Occipital lobe (tissue), 2 donors: ENCODE results near the gene SOCS7. TPM values are rescaled to one million over a fixed set of nuclear protein-coding genes. Genes with fewer than 3 reads are reported as not detected.

Experiments used
- DNase-seq: peaks from one replicate; lab custom pipeline; 2025; lab: John Stamatoyannopoulos, UW
- total RNA-seq: library from RNA; depleted of rRNA; stranded (reverse); fragments of >200 nt; gene quantifications from one replicate; pipeline ENCODE4 v1.2.3, GENCODE V29; 2014

Gene SOCS7
- total RNA-seq, 1 donor from 2014 or later, result 59.4 TPM

DNA sequence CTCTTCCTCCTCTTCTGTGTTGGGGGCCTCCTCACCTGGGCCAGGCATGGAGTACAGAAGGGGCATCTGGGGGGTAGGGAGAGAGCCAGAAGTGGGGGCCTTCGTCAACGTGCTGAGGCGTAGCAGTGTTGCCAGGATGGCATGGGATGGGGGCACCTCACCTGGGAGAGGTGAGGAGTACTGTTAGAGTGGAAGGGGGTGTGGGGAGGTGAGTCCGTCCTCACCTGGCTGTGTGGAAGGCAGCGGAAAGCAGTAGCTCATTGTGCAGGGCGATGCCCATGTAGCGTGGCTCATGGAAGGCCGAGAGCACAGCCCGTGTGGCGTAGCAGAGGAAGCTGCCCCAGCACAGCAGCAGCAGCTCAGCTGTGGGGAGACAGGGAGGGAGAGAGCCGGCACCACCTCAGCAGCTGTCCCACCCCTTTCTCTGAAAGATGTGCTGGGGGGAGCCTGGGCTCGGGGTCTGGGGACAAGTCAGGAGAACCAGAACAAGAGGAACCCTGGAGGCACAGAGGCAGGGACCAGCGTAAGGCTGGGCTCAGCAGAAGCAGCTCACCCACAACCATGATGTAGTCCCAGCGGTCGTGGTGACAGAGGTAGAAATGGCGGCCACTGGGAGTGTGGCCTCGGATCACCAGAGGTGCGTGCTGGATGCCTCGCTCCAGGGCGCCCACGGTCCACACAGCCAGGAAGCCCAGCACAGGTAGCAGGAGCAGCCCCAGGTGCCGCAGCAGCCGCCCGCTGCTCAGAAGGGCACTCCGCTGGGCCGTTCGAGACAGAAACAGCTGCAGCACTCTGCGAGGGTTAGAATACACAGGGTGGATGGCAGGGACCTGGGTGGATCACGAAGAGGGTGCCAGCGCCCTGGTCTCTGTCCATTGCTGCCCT is 16.9 kb upstream of the SOCS7 start:
- no peak for DNase-seq

GRCh38 chr17:38336838-38337237 is 14.8 kb upstream of the SOCS7 start:
- DNase-seq, result no peak

GRCh38 chr17:38338053-38338452 is 13.6 kb upstream of the SOCS7 start:
- no peak for DNase-seq

GRCh38 chr17:38338535-38338934 is 13.1 kb upstream of the SOCS7 start:
- no peak for DNase-seq

DNA sequence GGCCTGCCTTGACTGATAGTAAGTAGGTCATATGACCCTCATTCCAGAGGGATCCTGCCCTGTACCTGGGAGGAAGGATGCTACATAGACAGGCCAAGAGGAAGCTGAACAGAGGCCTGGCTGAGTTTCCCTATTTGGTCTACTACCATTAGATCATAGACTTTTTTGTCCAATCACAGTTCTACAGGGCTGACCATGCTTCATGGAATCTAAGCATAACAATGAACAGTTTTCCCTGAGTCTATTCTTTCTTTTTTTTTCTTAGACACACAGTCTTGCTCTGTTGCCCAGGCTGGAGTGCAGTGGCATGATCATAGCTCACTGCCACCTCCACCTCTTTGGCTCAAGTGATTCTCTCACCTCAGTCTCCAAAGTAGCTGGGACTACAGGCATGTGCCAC is 11.8 kb upstream of the SOCS7 start:
- DNase-seq, result no peak

GRCh38 chr17:38341035-38341721 is 10.5 kb upstream of the SOCS7 start:
- DNase-seq, result peak; percentile 50

GRCh38 chr17:38342886-38343607 is 8.6 kb upstream of the SOCS7 start:
- DNase-seq, result no peak

DNA sequence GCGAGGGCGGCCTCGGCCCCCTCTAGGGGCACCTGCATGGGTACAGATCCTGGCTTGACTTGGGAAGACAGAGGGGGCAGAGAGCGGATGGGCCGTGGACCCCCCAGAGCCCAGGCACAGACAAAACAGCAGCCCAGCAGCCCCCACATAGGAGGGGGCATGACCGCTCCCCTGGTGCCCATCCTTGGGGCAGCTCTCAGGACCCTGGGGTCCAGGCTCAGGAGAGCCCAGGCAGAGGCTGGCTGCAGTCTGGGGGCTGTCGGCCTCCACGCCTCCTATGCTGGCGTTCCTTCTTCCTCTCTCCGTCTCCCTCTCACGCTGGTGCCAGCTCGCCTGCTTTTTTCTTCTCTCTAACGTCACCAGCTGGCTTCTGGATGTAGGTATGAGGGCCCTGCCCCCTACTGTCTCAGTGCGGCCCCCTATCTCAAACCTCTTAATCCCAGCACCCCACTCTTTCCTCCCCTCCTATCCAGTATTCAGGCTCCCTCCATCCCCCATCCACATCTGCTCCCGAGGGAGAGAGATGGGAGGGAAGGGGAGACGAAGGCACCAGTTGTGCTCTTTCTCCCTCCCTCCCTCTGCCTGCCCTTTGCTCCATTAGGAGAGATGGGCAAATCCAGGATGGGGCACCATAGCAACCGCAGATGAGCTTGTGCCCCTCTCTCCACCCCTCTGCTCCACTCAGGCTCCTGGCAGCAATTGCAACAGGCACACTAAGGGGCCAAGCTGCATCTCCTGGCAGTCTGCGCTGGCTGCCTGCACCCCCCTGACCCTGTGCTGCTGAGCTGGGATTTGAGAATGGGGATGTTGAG is 7.8 kb upstream of the SOCS7 start, which contains the start of gene GPR179:
TSS of gene GPR179 (minus strand) at position 349 of the 812 bp plus-strand sequence. CDS start at position 182, 167 bp downstream.
- DNase-seq, result no peak

DNA sequence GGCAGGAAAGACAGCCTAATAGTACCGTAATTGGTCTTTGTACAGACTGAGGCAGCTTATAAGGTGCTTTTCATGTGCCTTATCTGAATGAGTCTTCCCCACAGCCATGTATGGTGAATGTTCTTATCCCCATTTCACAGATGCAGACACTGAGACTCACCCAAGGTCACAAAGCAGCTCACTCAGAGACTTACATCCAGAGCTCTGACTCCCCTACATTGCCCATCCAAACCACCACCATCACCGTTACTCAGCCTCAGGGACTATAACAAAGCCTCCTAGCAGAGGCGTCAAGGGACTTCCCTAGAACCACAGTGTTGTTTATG is 7.3 kb upstream of the SOCS7 start:
- no peak for DNase-seq

- DNase-seq, result no peak
These were observed 5.9 kb upstream of the SOCS7 start for GRCh38 chr17:38345743-38346142.

DNA sequence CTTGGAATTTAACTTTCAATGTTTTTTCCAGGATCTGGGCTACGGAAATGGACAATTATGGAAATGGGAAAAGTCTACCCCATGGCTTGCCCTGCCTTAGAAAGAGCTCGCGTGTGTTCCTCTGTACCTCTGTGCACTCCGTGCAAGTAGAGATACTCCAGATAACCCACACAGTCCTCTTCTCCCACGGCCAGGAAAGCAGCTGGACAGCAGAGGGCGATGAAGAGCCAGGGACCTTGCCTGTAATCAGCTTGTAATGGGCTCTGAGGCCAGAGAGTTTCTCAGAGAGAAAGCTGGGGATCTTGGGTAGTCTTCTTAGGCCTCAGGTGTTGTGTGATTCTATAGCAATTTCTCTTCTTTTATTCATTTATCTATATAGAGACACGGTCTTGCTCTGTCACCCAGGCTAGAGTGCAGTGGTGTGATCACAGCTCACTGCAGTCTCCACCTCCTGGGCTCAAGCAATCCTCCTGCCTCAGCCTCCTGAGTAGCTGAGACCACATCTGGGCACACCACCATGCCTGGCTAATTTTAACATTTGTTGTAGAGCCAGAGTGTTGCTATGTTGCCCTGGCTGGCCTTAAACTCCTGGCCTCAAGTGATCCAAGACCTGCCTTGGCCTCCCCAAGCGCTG is 2.4 kb upstream of the SOCS7 start:
- DNase-seq, result peak; percentile 84

- no peak for DNase-seq
These were observed 1.6 kb upstream of the SOCS7 start for GRCh38 chr17:38350035-38350434.

DNA sequence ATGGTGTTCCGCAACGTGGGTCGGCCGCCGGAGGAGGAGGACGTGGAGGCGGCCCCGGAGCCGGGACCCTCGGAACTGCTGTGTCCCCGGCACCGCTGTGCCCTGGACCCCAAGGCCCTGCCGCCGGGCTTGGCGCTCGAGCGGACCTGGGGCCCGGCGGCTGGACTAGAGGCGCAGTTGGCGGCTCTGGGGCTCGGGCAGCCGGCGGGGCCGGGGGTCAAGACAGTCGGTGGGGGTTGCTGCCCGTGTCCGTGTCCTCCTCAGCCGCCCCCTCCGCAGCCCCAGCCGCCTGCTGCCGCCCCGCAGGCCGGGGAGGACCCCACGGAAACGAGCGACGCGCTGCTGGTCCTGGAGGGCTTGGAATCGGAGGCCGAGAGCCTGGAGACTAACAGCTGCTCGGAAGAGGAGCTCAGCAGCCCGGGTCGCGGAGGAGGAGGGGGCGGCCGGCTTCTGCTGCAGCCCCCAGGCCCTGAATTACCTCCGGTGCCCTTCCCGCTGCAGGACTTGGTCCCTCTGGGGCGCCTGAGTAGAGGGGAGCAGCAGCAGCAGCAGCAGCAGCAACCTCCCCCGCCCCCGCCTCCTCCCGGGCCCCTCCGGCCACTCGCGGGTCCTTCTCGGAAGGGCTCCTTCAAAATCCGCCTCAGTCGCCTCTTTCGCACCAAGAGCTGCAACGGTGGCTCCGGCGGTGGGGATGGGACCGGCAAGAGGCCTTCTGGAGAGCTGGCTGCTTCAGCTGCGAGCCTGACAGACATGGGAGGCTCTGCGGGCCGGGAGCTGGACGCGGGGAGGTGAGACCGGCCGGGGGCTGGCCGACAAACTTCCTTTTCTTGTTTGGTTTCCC is 821 bp downstream of the SOCS7 start:
- no peak for DNase-seq

- no peak for DNase-seq
These were observed 1.5 kb downstream of the SOCS7 start for GRCh38 chr17:38353086-38353604.

- DNase-seq, result no peak
These were observed 2.0 kb downstream of the SOCS7 start for GRCh38 chr17:38353668-38354067.

GRCh38 chr17:38354466-38354865 is 2.8 kb downstream of the SOCS7 start:
- DNase-seq, result no peak

DNA sequence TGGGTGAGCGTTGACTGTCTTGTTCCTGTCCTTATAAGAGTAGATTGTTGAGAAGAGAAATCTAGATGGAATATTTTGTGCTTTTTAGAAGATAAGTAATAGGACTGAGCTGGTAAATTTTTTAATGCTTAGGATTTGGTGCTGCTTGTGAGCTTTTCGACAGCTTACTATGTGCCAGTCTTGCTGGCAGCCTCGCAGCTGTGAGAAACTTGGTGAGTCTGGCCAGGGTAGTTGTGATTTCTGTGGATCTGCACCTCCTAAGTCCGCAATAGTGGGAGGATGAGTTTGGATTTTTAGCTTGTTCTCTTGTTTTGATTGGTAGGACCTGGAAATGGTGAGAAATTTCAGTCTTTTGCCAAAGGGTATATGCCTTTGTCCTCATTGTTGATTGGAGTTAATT is 3.6 kb downstream of the SOCS7 start:
- DNase-seq, result no peak

DNA sequence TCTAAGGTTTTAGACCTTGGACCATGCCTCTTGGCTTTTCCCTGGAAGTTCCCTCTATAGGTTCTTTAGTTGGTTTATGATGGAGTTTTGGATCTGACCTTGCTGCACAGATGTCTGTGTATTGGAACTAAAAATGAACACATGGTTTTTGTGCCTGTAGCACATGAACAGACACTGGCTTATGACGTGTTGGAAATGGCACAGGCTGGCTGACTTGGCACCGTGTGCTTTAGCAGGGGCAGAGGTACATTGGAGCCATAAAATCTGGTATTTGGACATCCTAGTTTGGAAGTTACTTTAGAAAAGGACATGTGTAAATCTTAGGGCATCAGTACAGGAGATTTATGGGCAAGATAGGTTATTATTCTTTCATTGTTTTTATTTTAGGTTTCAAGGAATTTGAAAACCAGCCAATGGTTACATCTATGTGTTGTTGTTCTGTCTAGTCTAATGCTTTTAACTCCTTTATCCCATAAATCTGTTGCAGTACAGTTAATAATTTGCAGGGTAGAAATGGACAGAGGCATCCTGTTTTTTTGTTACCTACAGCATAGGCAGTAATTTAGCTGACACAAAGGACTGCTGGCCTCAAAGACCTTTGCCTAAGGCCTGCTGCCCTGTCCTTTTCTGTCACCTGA is 6.0 kb downstream of the SOCS7 start:
- no peak for DNase-seq
